NCI-H69 (cell line): ENCODE measurements around the gene CHMP6.
"Not testable (repeated sequence)": the region's sequence is repeated elsewhere in the genome, so short reads cannot be mapped to it uniquely, and the experiment has no call there.

ENCODE experiments used
- DNase-seq: peaks from one replicate; lab custom pipeline; 2025; lab: John Stamatoyannopoulos, UW

The CHMP6 gene

GRCh38 chr17:81030312-81030711 lies 38.7 kb downstream of the CHMP6 start:
- DNase-seq: not testable (repeated sequence)

GRCh38 chr17:81030741-81031565 lies 39.3 kb downstream of the CHMP6 start:
- no peak for DNase-seq

- DNase-seq: peak; percentile 34
Measured at GRCh38 chr17:81031566-81032550, 40.2 kb downstream of the CHMP6 start.

GRCh38 chr17:81032641-81033480 lies 41.2 kb downstream of the CHMP6 start:
- DNase-seq: peak; percentile 37

- DNase-seq: peak; percentile 56
Measured at GRCh38 chr17:81033535-81034167, 42.0 kb downstream of the CHMP6 start.

- peak; percentile 57 for DNase-seq
Measured at GRCh38 chr17:81034168-81034777, 42.6 kb downstream of the CHMP6 start.

- peak; percentile 98 for DNase-seq
Measured at GRCh38 chr17:81034779-81035520, 43.3 kb downstream of the CHMP6 start, which contains the start of gene BAIAP2. BAIAP2 (plus strand) TSS chr17:81035151; CDS start chr17:81035255, 104 bp downstream.

GRCh38 chr17:81035521-81036196 lies 44.0 kb downstream of the CHMP6 start:
- peak; percentile 70 for DNase-seq

GRCh38 chr17:81036197-81036941 lies 44.7 kb downstream of the CHMP6 start:
- peak; percentile 62 for DNase-seq

- DNase-seq: no peak
Measured at GRCh38 chr17:81037026-81037797, 45.6 kb downstream of the CHMP6 start.

GRCh38 chr17:81037798-81038733 lies 46.4 kb downstream of the CHMP6 start:
- DNase-seq: no peak

- DNase-seq: no peak
Measured at GRCh38 chr17:81039096-81039495, 47.5 kb downstream of the CHMP6 start.

- DNase-seq: peak; percentile 87
Measured at GRCh38 chr17:81039854-81040758, 48.5 kb downstream of the CHMP6 start.

GRCh38 chr17:81040791-81041337 lies 49.2 kb downstream of the CHMP6 start:
- DNase-seq: peak; percentile 38

GRCh38 chr17:81042606-81043005 lies 51.0 kb downstream of the CHMP6 start:
- no peak for DNase-seq
